ENCODE results near the gene CDK11B. TPM values are rescaled to one million over a fixed set of nuclear protein-coding genes. Genes with fewer than 3 reads are reported as not detected.
"Not testable (repeated sequence)": the region's sequence is repeated elsewhere in the genome, so short reads cannot be mapped to it uniquely, and the experiment has no call there.

Gene CDK11B
- total RNA-seq, 1 donor from 2014 or later: 23.4 TPM

GRCh38 chr1:1639368-1639767 is 19.4 kb downstream of the CDK11B start:
- H3K27me3 Mint-ChIP-seq (ENCODE audit: low read depth, unreplicated experiment); FAIRE-seq: not testable (repeated sequence)

DNA sequence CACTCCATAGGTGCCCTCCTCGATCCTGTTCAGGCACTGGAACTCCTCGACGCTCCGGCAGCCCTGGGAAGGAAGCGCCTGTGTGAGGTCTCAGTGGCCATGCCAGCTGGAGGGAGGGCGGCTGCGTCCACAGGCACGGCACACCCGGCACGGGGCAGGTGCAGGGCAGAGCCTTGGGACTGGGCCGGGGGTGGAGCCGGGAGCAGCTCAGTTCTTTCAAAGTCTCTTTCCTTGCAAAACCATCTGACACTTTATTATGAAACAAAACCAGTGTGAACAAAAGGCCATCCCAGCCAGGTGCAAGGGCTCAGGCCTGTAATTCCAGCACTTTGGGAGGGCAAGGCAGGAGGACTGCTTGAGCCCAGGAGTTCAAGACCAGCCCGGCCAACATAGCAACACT is 20.3 kb downstream of the CDK11B start:
- not testable (repeated sequence) for DNase-seq (ENCODE audit: low read depth); H3K36me3 ChIP-seq (ENCODE audit: insufficient read depth, low read length); H3K9me3 ChIP-seq (ENCODE audit: insufficient read depth, low read depth, low read length); H3K9me3 Mint-ChIP-seq (ENCODE audit: unreplicated experiment); H3K4me3 Mint-ChIP-seq (ENCODE audit: unreplicated experiment); H3K4me1 Mint-ChIP-seq (ENCODE audit: low read depth, unreplicated experiment); H3K9ac ChIP-seq (ENCODE audit: low read length); H3K36me3 Mint-ChIP-seq (ENCODE audit: low read depth, unreplicated experiment); H3K27ac Mint-ChIP-seq (ENCODE audit: unreplicated experiment); H2AFZ ChIP-seq (ENCODE audit: low read depth, low read length); H3K27ac ChIP-seq (ENCODE audit: low read depth, low read length); FAIRE-seq; H3K4me2 ChIP-seq (ENCODE audit: low read length); H3K27me3 Mint-ChIP-seq (ENCODE audit: low read depth, unreplicated experiment); H3K4me1 ChIP-seq (ENCODE audit: insufficient read depth, low read length); H3K79me2 ChIP-seq (ENCODE audit: insufficient read depth, low read length); H3K27me3 ChIP-seq (ENCODE audit: insufficient read depth, low read length); H3K4me3 ChIP-seq (ENCODE audit: insufficient read depth, low read depth, low read length); H4K20me1 ChIP-seq (ENCODE audit: insufficient read depth, low read length)

More at GRCh38 chr1:1639368-1639767, 19.4 kb downstream of the CDK11B start:
- not testable (repeated sequence) for H3K4me1 Mint-ChIP-seq (ENCODE audit: low read depth, unreplicated experiment); H4K20me1 ChIP-seq (ENCODE audit: insufficient read depth, low read length); H3K36me3 Mint-ChIP-seq (ENCODE audit: low read depth, unreplicated experiment); H3K27ac Mint-ChIP-seq (ENCODE audit: unreplicated experiment); H3K36me3 ChIP-seq (ENCODE audit: insufficient read depth, low read length); H3K4me1 ChIP-seq (ENCODE audit: insufficient read depth, low read length); H3K27ac ChIP-seq (ENCODE audit: low read depth, low read length); H3K79me2 ChIP-seq (ENCODE audit: insufficient read depth, low read length); H2AFZ ChIP-seq (ENCODE audit: low read depth, low read length); H3K9ac ChIP-seq (ENCODE audit: low read length); H3K4me3 Mint-ChIP-seq (ENCODE audit: unreplicated experiment); H3K4me2 ChIP-seq (ENCODE audit: low read length); H3K9me3 Mint-ChIP-seq (ENCODE audit: unreplicated experiment); DNase-seq (ENCODE audit: low read depth); H3K4me3 ChIP-seq (ENCODE audit: insufficient read depth, low read depth, low read length); H3K27me3 ChIP-seq (ENCODE audit: insufficient read depth, low read length); H3K9me3 ChIP-seq (ENCODE audit: insufficient read depth, low read depth, low read length)

DNA sequence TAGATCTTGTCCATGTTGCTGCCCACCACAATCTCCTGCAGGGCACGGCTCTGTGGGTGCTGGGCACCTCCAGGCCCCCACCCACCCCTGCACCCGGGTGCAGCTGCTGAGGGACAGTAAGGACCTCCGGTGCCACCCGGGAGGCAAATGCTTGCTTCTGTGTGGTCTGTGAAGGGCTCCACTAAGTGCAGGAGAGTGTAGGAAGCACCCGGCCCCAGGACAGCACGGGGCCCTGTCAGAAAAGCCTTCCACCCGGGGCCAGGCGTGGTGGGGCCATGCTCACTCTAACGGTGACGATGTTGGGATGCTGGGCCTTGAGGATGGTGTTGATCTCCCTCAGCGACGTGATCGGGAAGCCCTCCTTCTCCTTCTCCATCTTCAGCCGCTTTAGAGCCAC is 21.3 kb downstream of the CDK11B start:
- not testable (repeated sequence) for H3K4me3 Mint-ChIP-seq (ENCODE audit: unreplicated experiment); FAIRE-seq; H2AFZ ChIP-seq (ENCODE audit: low read depth, low read length)

GRCh38 chr1:1636621-1637478 is 22.0 kb downstream of the CDK11B start:
- H4K20me1 ChIP-seq (ENCODE audit: insufficient read depth, low read length); H3K27me3 ChIP-seq (ENCODE audit: insufficient read depth, low read length); H3K4me3 ChIP-seq (ENCODE audit: insufficient read depth, low read depth, low read length); H3K9ac ChIP-seq (ENCODE audit: low read length); H3K36me3 ChIP-seq (ENCODE audit: insufficient read depth, low read length); H3K4me3 Mint-ChIP-seq (ENCODE audit: unreplicated experiment); H3K36me3 Mint-ChIP-seq (ENCODE audit: low read depth, unreplicated experiment); H3K9me3 ChIP-seq (ENCODE audit: insufficient read depth, low read depth, low read length); H3K27ac ChIP-seq (ENCODE audit: low read depth, low read length); H3K9me3 Mint-ChIP-seq (ENCODE audit: unreplicated experiment); H3K27ac Mint-ChIP-seq (ENCODE audit: unreplicated experiment); H3K4me1 ChIP-seq (ENCODE audit: insufficient read depth, low read length); H3K4me2 ChIP-seq (ENCODE audit: low read length); H3K4me1 Mint-ChIP-seq (ENCODE audit: low read depth, unreplicated experiment); H3K79me2 ChIP-seq (ENCODE audit: insufficient read depth, low read length); H2AFZ ChIP-seq (ENCODE audit: low read depth, low read length); H3K27me3 Mint-ChIP-seq (ENCODE audit: low read depth, unreplicated experiment); FAIRE-seq; DNase-seq (ENCODE audit: low read depth): not testable (repeated sequence)

More for the DNA sequence above, 21.3 kb downstream of the CDK11B start:
- not testable (repeated sequence) for H4K20me1 ChIP-seq (ENCODE audit: insufficient read depth, low read length); H3K36me3 ChIP-seq (ENCODE audit: insufficient read depth, low read length); H3K79me2 ChIP-seq (ENCODE audit: insufficient read depth, low read length); H3K27ac ChIP-seq (ENCODE audit: low read depth, low read length); H3K27me3 Mint-ChIP-seq (ENCODE audit: low read depth, unreplicated experiment); H3K4me1 Mint-ChIP-seq (ENCODE audit: low read depth, unreplicated experiment); H3K4me1 ChIP-seq (ENCODE audit: insufficient read depth, low read length); H3K36me3 Mint-ChIP-seq (ENCODE audit: low read depth, unreplicated experiment); H3K4me3 ChIP-seq (ENCODE audit: insufficient read depth, low read depth, low read length); H3K9ac ChIP-seq (ENCODE audit: low read length); H3K27me3 ChIP-seq (ENCODE audit: insufficient read depth, low read length); H3K4me2 ChIP-seq (ENCODE audit: low read length); H3K9me3 ChIP-seq (ENCODE audit: insufficient read depth, low read depth, low read length); DNase-seq (ENCODE audit: low read depth); H3K27ac Mint-ChIP-seq (ENCODE audit: unreplicated experiment); H3K9me3 Mint-ChIP-seq (ENCODE audit: unreplicated experiment)

GRCh38 chr1:1634613-1635012 is 24.2 kb downstream of the CDK11B start:
- H3K36me3 Mint-ChIP-seq (ENCODE audit: low read depth, unreplicated experiment); H3K4me3 ChIP-seq (ENCODE audit: insufficient read depth, low read depth, low read length); H3K79me2 ChIP-seq (ENCODE audit: insufficient read depth, low read length); H3K4me1 Mint-ChIP-seq (ENCODE audit: low read depth, unreplicated experiment); H3K9me3 Mint-ChIP-seq (ENCODE audit: unreplicated experiment); H3K4me2 ChIP-seq (ENCODE audit: low read length); H3K27ac Mint-ChIP-seq (ENCODE audit: unreplicated experiment); H3K36me3 ChIP-seq (ENCODE audit: insufficient read depth, low read length); DNase-seq (ENCODE audit: low read depth); H3K9me3 ChIP-seq (ENCODE audit: insufficient read depth, low read depth, low read length); H3K4me3 Mint-ChIP-seq (ENCODE audit: unreplicated experiment); H3K27ac ChIP-seq (ENCODE audit: low read depth, low read length); H4K20me1 ChIP-seq (ENCODE audit: insufficient read depth, low read length); H3K9ac ChIP-seq (ENCODE audit: low read length); H2AFZ ChIP-seq (ENCODE audit: low read depth, low read length); H3K4me1 ChIP-seq (ENCODE audit: insufficient read depth, low read length); FAIRE-seq; H3K27me3 ChIP-seq (ENCODE audit: insufficient read depth, low read length); H3K27me3 Mint-ChIP-seq (ENCODE audit: low read depth, unreplicated experiment): not testable (repeated sequence)

DNA sequence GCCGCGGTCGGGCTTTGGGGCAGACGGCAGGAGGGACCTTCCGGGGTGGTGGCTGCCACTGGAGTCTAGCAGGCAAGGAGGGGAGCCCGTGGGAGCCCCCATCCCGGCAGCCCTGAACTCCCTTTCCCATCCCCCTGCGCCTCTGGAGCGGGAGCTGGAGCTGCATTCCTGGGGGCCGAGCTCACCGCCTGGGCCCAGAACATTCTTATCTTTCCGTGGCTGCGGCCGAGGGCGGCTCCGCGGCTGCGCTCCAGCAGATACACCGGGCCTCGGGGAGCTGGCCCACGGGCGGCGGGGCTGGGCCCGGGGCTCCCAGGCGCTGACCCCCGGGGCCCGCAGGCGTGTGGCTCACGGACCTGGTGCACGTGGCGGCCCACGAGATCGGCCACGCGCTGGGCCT is 25.4 kb downstream of the CDK11B start:
- not testable (repeated sequence) for H3K4me3 ChIP-seq (ENCODE audit: insufficient read depth, low read depth, low read length); FAIRE-seq

More for the DNA sequence above, 25.4 kb downstream of the CDK11B start:
- not testable (repeated sequence) for H3K27me3 ChIP-seq (ENCODE audit: insufficient read depth, low read length); H3K4me3 Mint-ChIP-seq (ENCODE audit: unreplicated experiment); H3K36me3 Mint-ChIP-seq (ENCODE audit: low read depth, unreplicated experiment); H3K79me2 ChIP-seq (ENCODE audit: insufficient read depth, low read length); H3K4me2 ChIP-seq (ENCODE audit: low read length); H3K27me3 Mint-ChIP-seq (ENCODE audit: low read depth, unreplicated experiment); DNase-seq (ENCODE audit: low read depth); H3K9me3 ChIP-seq (ENCODE audit: insufficient read depth, low read depth, low read length); H2AFZ ChIP-seq (ENCODE audit: low read depth, low read length); H3K9me3 Mint-ChIP-seq (ENCODE audit: unreplicated experiment); H4K20me1 ChIP-seq (ENCODE audit: insufficient read depth, low read length); H3K9ac ChIP-seq (ENCODE audit: low read length); H3K4me1 Mint-ChIP-seq (ENCODE audit: low read depth, unreplicated experiment); H3K27ac ChIP-seq (ENCODE audit: low read depth, low read length); H3K36me3 ChIP-seq (ENCODE audit: insufficient read depth, low read length); H3K27ac Mint-ChIP-seq (ENCODE audit: unreplicated experiment); H3K4me1 ChIP-seq (ENCODE audit: insufficient read depth, low read length)
